OCI-LY7 (cell line): ENCODE measurements around the gene PSMD5. TPM values are rescaled to one million over a fixed set of nuclear protein-coding genes. Genes with fewer than 3 reads are reported as not detected.

Source experiments
- BruUV-seq: library from RNA; stranded (reverse); fragments of 400-500 nt; replicated peaks from 2 replicates; lab custom pipeline; 2021; lab: Mats Ljungman, UMichigan
- CTCF ChIA-PET: fragments of 300-600 bp; sonication (Branson Sonifier 250); formaldehyde crosslinking; loops from one replicate; lab custom pipeline; 2022; ENCODE audit warnings: antibody characterized with exemption; ENCODE audit not compliant: unreplicated experiment; lab: Charles Lee
- POLR2A ChIA-PET: fragments of 300-600 bp; sonication (Branson Sonifier 250); formaldehyde crosslinking; loops from one replicate; lab custom pipeline; 2022; ENCODE audit warnings: antibody characterized with exemption; lab: Charles Lee
- DNase-seq: peaks from one replicate; pipeline ENCODE4 v3.0.0-alpha.2; 2015; ENCODE audit warnings: low spot score
- H2AFZ ChIP-seq: fragments of 200-600 bp; sonication (generic), shearing (Covaris generic); 2 replicates; pipeline ENCODE4 v1.6.1; 2014; ENCODE audit warnings: mild to moderate bottlenecking, antibody characterized with exemption, low read length, moderate library complexity
- H3K27ac ChIP-seq: fragments of 200-600 bp; sonication (generic); 2 replicates; pipeline ENCODE4 v1.5.1; 2014; ENCODE audit warnings: mixed run types, low read depth, mild to moderate bottlenecking, moderate library complexity, low read length, inconsistent platforms; ENCODE audit not compliant: poor library complexity, severe bottlenecking
- H3K36me3 ChIP-seq: fragments of 200-600 bp; sonication (generic); 2 replicates; pipeline ENCODE4 v1.6.1; 2014; ENCODE audit warnings: mild to moderate bottlenecking, antibody characterized with exemption, low read length, moderate library complexity, mixed read lengths; ENCODE audit not compliant: insufficient read depth
- H3K4me1 ChIP-seq: fragments of 200-600 bp; sonication (generic); 2 replicates; pipeline ENCODE4 v1.5.1; 2014; ENCODE audit warnings: mild to moderate bottlenecking, low read length; ENCODE audit not compliant: insufficient read depth, poor library complexity, severe bottlenecking
- H3K4me2 ChIP-seq: fragments of 200-600 bp; sonication (generic); 2 replicates; pipeline ENCODE4 v1.6.1; 2014; ENCODE audit warnings: mild to moderate bottlenecking, low read length
- H3K4me3 ChIP-seq: fragments of 200-600 bp; sonication (generic); 2 replicates; pipeline ENCODE4 v1.5.1; 2014; ENCODE audit warnings: mild to moderate bottlenecking, low read depth, low read length; ENCODE audit not compliant: poor library complexity, severe bottlenecking
- H3K79me2 ChIP-seq: fragments of 200-600 bp; sonication (generic); 2 replicates; pipeline ENCODE4 v1.6.1; 2016; ENCODE audit warnings: low read depth, mild to moderate bottlenecking, low read length, moderate library complexity, mixed read lengths; ENCODE audit not compliant: insufficient read depth
- H3K9me2 ChIP-seq: fragments of 200-600 bp; sonication (generic); 2 replicates; pipeline ENCODE4 v1.6.1; 2016; ENCODE audit warnings: mild to moderate bottlenecking, low read length, mixed read lengths; ENCODE audit not compliant: insufficient read depth
- H3K9me3 ChIP-seq: fragments of 200-600 bp; sonication (generic); 2 replicates; pipeline ENCODE4 v1.6.1; 2014; ENCODE audit warnings: mild to moderate bottlenecking, mixed run types, low read length, mixed read lengths
- H4K20me1 ChIP-seq: fragments of 200-600 bp; sonication (generic); 2 replicates; pipeline ENCODE4 v1.6.1; 2014; ENCODE audit warnings: mild to moderate bottlenecking, antibody characterized with exemption, low read length, moderate library complexity, mixed read lengths; ENCODE audit not compliant: insufficient read depth
- EZH2phosphoT487 ChIP-seq: fragments of 200-600 bp; sonication (generic); IDR thresholded peaks from 2 replicates; pipeline ENCODE4 v1.6.1; 2018; ENCODE audit warnings: low read depth, borderline replicate concordance, mild to moderate bottlenecking, mixed run types, antibody characterized with exemption, low read length, moderate library complexity, mixed read lengths
- intact Hi-C: fragments of 100-400 bp; cut with micrococcal nuclease; formaldehyde crosslinking; loops from one replicate; pipeline ENCODE4 v1.10.0; 2022; ENCODE audit not compliant: unreplicated experiment
- total RNA-seq, 2 experiments: library from RNA; depleted of rRNA in 1 of 2; stranded (reverse); fragments of >200 nt in 1 of 2; shearing (Covaris generic) in 1 of 2; gene quantifications; 2 replicates each; pipeline ENCODE4 v1.2.3, GENCODE V29; 2014 to 2022
- TF ChIP-seq, protein P1 (sequence below): fragments of 200-600 bp; sonication (generic); conservative IDR thresholded peaks from 2 replicates; pipeline ENCODE4 v1.5.1; 2014; ENCODE audit warnings: mild to moderate bottlenecking, antibody characterized with exemption, low read length, moderate library complexity, mixed read lengths

Gene PSMD5
- total RNA-seq, 2 experiments from 2014 or later, result 12.0 to 33.3 TPM

DNA sequence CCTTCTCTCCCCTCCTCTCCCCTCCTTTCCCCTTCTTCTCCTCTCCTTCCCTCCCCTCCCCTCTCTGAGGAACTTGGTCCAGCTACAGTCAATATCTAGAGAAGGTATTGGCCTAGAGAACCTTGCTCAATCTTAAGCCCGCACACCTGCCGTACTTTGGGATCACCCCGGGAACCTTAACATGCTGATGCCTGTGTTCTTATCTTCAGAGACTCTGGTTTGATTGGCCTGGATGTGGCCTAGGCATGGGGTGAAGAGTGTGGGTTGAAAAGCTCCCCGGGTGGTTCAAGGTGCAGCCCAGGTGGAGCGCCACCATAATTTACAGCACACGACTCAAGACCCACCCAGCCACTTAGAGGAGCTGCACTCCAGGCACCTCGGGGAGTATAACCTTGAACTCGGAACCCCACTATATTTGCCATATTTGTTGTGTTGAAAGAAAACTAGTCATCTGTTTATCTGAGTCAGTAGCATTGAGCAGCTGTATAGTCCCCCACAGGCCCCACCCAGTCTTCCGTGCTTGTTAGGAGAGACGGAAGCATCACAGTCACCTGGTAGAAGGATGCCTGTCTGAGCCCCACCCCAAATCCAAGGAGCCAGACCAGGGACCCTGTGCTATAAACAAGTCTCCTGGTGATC lies 48.6 kb upstream of the PSMD5 start:
- Histone ChIP-seq H3K4me1 (peaks cover 93% of the 10 kb centered on the region), H3K4me2 (peak overlapping the region; percentile 69), H3K4me3 (peak overlapping the region; percentile 32), H4K20me1 (no peaks in the 10 kb centered on the region), H3K9me2 (no peaks in the 10 kb centered on the region), H3K79me2 (no peaks in the 10 kb centered on the region), H3K36me3 (no peaks in the 10 kb centered on the region), H2AFZ (peak overlapping the region; percentile 65; the same call in 1 of the 2 replicates), H3K27ac (peak overlapping the region; percentile 98), H3K9me3 (no peaks in the 10 kb centered on the region)
- no peak for TF ChIP-seq EZH2phosphoT487
- TF ChIP-seq, protein P1, sequence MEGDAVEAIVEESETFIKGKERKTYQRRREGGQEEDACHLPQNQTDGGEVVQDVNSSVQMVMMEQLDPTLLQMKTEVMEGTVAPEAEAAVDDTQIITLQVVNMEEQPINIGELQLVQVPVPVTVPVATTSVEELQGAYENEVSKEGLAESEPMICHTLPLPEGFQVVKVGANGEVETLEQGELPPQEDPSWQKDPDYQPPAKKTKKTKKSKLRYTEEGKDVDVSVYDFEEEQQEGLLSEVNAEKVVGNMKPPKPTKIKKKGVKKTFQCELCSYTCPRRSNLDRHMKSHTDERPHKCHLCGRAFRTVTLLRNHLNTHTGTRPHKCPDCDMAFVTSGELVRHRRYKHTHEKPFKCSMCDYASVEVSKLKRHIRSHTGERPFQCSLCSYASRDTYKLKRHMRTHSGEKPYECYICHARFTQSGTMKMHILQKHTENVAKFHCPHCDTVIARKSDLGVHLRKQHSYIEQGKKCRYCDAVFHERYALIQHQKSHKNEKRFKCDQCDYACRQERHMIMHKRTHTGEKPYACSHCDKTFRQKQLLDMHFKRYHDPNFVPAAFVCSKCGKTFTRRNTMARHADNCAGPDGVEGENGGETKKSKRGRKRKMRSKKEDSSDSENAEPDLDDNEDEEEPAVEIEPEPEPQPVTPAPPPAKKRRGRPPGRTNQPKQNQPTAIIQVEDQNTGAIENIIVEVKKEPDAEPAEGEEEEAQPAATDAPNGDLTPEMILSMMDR, result no peak
- intact Hi-C loops, result loop anchor here (5.0 kb wide), 1 partner anchor 181 kb away; the partner anchor contains the start of gene CNTRL
- ChIA-PET POLR2A (interaction anchor here (0.8 to 16.9 kb wide), 5 partner anchors 8 to 38 kb away, joined by 3 to 372 read pairs (median 31); partner anchors contain the start of gene TRAF1), CTCF (interaction anchor here (0.6 to 3.4 kb wide), 3 partner anchors 10 to 46 kb away, joined by 3 to 15 read pairs (median 3); no protein-coding TSS in a partner anchor)
- BruUV-seq, result no TSS peak
- DNase-seq, result peak; percentile 60

DNA sequence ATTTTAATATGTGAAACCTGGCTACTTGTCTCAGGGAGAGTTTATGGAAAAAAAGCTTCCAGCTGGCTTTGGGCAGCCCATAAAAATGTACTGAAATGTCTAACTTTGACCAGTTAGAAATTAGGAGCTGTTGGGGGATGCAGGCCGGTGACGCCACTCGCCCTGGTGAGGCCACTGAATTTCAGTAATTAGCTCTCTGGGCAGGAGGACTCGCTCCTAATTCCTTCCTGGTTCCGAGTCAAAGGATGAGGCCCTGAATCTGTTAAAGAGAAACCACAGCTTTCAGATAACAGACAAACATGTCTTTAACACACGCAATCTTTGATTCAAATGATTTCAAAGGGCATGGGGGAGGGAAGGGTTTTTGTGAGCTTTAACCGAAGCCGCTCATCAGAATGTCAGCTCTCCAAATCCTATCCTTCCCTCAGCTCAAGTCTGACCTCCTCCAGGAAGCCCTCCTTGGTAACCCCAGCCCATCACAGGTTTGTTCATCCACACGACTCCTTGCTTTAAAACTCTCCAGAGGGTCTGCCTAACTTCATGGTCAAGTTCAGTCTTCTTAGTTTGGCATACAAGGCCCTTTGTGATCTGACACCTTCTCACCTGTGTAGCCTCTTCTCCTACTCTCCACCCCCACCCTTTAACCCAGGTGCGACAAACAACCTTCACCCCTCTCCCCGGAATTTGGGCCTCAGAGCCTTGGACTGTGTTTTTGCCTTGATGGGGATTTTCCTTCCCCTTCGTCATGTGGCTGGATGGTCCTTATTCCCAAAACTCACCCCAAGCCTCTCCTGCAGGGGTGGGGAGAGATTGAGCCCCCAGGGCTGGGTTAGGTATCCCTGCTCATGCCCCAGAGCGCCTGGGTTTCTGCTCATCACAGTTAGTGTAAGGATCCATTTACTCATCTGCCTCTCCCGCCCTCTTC lies 47.9 kb upstream of the PSMD5 start:
- Histone ChIP-seq H3K9me3 (no peaks in the 10 kb centered on the region), H3K4me1 (peaks cover 93% of the 10 kb centered on the region), H3K4me3 (no peak overlapping the region), H3K36me3 (no peaks in the 10 kb centered on the region), H3K27ac (peak overlapping the region; percentile 98), H3K9me2 (no peaks in the 10 kb centered on the region), H3K79me2 (no peaks in the 10 kb centered on the region), H2AFZ (peak overlapping the region; percentile 65; the same call in 1 of the 2 replicates), H4K20me1 (no peaks in the 10 kb centered on the region), H3K4me2 (peak overlapping the region; percentile 69)
- BruUV-seq, result no TSS peak
- no peak for TF ChIP-seq EZH2phosphoT487
- TF ChIP-seq, protein P1, result no peak
- ChIA-PET POLR2A (interaction anchor here (0.9 to 16.9 kb wide), 7 partner anchors 11 to 154 kb away, joined by 3 to 372 read pairs (median 5); partner anchors contain the start of genes PSMD5 and TRAF1), CTCF (interaction anchor here (0.7 to 1.2 kb wide), 3 partner anchors 39 to 45 kb away, joined by 3 to 4 read pairs (median 3); no protein-coding TSS in a partner anchor)
- intact Hi-C loops, result loop anchor here (5.0 kb wide), 1 partner anchor 182 kb away; the partner anchor contains the start of gene CNTRL
- DNase-seq, result no peak
